HG03460 (cell line): ENCODE data around the gene ABCG4.
"Not testable (repeated sequence)": the region's sequence is repeated elsewhere in the genome, so short reads cannot be mapped to it uniquely, and the experiment has no call there.

ENCODE experiments used
- ATAC-seq: cut with Tn5 transposase; IDR thresholded peaks from one replicate; pipeline ENCODE4 v1.9.1; 2021; ENCODE audit not compliant: unreplicated experiment

ABCG4 gene

GRCh38 chr11:119149018-119149785, at the start of gene ABCG4:
TSS of gene ABCG4 (plus strand) at chr11:119149052. CDS start at chr11:119149966, 914 bp downstream.
- no peak for ATAC-seq

DNA sequence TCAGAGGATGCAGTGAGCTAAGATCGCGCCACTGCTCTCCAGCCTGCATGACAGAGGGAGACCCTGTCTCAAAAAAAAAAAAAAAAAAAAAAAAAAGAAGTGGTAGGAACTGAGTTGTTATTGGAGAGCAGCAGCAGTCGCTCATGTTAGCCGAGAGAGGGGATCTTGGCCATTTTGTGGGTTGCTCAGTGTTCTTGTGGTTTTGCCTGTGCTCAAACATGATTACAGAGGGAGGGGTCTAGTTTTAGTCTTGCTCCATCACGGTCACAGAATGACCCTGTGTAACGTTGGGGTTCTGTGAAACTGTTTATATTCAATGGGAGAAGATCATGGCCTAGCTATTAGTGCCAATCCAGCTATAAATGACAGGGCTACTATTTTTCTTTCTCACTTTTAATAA, 49.1 kb upstream of the ABCG4 start:
- ATAC-seq, result no peak

GRCh38 chr11:119100246-119100970, 48.4 kb upstream of the ABCG4 start:
- ATAC-seq, result no peak

- peak; percentile 14 for ATAC-seq
Measured at GRCh38 chr11:119100994-119101758, 47.7 kb upstream of the ABCG4 start.

DNA sequence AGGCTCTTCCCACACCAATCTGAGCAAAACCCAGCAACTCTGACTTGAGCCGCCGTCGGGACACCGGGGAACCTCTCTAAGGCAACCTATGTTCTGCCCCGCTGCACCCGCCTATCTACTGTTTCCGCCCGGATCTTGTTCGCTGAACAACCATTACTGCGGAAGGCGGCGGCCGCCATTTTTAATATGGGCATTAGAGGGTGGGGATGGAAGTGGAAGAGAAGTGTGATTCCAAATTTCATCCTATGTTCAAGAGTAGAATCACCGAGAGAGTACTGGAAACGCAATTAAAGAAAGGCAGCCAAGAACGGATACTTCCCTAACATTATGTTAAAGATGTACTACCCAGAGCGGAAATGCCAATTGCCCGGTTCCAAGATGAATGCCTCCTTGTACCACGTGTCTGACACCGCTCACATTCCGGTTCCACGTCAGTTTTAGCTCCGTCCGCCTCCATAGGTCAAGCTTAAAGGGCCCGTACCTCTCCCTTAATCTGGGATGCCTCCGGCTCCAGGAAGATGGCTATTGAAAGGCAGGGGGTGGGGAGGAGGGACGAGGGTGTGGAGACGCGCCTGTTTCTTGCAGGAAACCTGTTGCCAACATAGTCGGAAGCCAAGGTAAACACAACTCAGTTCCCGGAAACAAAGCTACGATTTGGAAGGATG, 47.0 kb upstream of the ABCG4 start, which contains the start of gene DPAGT1:
Gene DPAGT1, minus strand, starts transcription at position 95 of the 665 bp plus-strand sequence. CDS start 198 bp downstream, outside the sequence.
- peak; percentile 74 for ATAC-seq

GRCh38 chr11:119103161-119103664, 45.6 kb upstream of the ABCG4 start:
- not testable (repeated sequence) for ATAC-seq

DNA sequence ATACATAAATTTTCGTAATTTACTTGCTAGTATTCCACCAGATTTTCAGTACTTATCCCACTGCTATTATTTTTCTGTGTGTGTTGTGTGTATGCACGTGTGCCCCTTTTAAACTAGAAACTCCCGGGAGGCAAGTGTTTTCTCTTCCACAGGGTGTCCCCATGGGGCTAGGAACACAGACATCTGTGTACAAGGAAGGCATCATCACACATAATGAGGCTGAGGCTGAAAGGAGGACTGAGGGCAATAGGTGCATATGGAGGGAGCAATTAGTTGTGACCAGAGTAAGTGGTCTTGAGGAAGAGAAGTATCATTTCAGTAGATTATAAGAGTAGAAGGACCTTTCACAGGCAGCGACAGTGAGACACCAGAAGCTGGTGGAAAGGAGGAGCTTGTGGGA, 45.1 kb upstream of the ABCG4 start:
- no peak for ATAC-seq

- peak; percentile 78 for ATAC-seq
Measured at GRCh38 chr11:119106564-119107537, 42.0 kb upstream of the ABCG4 start, which contains the start of gene C2CD2L. TSS of gene C2CD2L (plus strand) at chr11:119107344. CDS start at chr11:119107742, 398 bp downstream.

GRCh38 chr11:119107538-119108145, 41.2 kb upstream of the ABCG4 start:
- peak; percentile 16 for ATAC-seq

DNA sequence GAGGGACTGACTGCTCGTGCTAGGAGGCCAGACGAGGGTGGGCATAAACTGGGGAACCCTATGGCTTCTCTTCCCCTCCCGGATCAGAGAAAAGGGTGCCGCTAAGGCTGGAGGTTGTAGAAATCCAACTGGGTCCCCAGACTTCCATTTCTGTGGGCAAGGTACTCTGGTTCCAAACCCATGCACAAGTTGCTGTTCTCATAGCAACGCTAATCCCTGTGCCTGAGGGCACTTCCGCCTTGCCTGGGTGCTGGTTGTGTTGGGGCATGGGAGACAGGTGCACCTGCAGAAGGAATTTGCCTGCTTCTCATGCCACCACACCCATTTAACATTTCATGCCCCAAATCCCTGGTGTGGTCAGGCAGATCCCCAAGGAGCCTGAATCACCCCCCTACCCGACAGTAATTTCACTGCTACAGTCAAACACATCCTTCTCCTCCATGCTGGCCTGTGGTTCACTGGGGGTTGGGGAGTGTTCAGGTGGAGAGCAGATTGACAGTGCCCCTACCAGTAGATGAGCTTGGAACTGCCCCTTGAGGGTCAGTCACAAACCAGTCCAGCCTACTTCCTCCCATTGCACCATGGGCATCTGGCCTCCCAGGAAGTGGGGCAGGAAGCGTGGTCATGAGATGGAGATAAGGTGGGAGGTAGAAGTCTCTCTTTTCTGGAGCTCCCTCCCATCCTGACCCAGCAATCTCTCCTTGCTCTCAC, 40.6 kb upstream of the ABCG4 start:
- ATAC-seq, result no peak

DNA sequence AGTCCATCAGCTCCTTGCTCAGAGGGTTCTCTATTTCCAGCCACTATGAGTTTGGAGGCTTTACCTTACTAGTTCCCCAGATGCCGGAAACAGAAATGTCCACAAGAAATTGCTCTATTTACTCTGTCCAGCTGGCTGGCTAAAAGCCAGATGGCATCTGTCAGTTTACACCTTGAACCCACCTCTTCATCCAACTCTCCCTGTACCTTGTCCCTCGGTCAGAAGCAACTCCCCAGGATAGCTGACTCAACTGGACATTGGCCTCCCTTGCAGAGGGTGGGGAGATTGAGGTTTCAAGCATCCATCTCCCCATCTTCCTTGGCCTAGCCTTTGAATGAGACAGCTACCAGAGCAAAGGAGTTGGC, 40.0 kb upstream of the ABCG4 start:
- ATAC-seq, result no peak

DNA sequence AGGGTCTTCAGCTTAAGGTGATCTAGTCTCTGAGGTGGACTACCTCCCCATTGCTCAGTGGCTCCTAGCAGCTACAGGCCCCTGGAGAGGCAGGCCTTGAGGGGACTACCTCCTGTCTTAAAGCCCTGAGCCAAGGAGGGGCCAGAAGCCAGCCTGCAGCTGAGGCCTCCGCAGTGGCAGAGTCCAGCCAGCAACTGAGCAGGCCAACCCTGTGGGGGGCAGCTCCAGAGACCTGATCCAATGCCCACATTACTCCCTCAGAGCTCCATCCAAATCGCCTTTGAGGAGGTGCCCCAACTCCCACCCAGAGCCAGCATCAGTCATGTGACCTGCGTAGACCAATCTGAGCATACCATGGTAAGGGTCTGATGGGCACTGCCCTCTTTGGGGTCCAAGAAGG, 39.0 kb upstream of the ABCG4 start:
- no peak for ATAC-seq

DNA sequence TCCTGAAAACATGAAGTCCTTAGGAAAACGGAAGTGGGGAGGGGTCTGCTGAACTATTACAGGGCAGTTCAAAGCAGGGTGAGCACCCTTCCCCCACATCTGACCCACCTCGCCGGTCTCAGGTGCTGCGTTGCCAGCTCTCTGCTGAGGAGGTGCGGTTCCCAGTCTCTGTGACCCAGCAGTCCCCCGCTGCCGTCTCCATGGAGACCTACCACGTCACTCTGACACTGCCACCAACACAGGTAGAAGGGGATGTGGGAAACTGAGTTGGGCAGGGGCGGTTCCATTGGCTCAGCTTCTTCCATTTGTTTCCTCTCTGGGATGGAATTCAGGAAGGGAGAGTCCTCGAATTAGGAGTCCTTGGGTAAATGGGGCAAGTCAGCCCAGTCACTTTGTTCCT, 38.4 kb upstream of the ABCG4 start:
- ATAC-seq, result no peak

GRCh38 chr11:119111361-119111925, 37.4 kb upstream of the ABCG4 start:
- no peak for ATAC-seq

DNA sequence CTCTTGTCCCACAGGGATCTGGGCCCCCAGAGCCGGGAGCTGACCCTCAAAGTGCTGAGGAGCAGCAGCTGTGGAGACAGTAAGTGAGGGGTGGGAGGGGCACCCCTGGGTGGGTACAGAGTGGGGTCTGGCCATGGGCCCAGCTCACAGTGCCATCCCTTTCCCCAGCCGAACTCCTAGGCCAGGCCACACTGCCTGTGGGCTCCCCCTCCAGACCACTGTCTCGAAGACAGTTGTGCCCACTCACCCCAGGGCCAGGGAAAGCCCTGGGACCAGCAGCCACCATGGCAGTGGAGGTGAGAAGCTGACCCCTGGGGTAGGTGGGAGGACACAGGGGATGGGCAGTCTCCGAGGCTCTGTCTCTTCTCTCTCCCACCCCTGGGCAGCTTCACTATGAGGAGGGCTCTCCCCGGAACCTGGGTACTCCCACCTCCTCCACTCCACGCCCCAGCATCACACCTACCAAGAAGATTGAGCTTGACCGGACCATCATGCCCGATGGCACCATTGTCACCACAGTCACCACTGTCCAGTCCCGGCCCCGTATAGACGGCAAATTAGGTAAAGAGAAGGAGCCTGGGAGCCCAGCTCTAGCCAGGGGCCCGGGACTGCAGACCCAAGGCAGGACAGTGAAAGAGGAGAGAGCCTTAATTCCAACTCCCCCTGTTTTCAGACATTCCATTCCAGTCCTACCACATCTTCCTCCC, 36.4 kb upstream of the ABCG4 start:
- ATAC-seq, result no peak

- ATAC-seq, result no peak
Measured at GRCh38 chr11:119113716-119114115, 35.1 kb upstream of the ABCG4 start.

- ATAC-seq, result no peak
Measured at GRCh38 chr11:119114351-119114750, 34.5 kb upstream of the ABCG4 start.
